CD4-positive, alpha-beta T cell (primary cell): ENCODE data around the gene TMEM54. TPM values are rescaled to one million over a fixed set of nuclear protein-coding genes. Genes with fewer than 3 reads are reported as not detected.

Experiments used
- ATAC-seq: fragments of 200-7000 bp; cut with Tn5 transposase; one replicate; pipeline ENCODE4 v1.10.0; 2022; ENCODE audit warnings: mild to moderate bottlenecking; ENCODE audit not compliant: poor library complexity
- CTCF ChIA-PET: fragments of 350-600 bp; sonication (Branson Sonifier 250); formaldehyde crosslinking; loops from one replicate; lab custom pipeline; 2021; ENCODE audit warnings: antibody characterized with exemption, inconsistent platforms; lab: Charles Lee
- POLR2A ChIA-PET: fragments of 350-600 bp; sonication (Branson Sonifier 250); formaldehyde crosslinking; loops from one replicate; lab custom pipeline; 2021; ENCODE audit warnings: antibody characterized with exemption, inconsistent platforms; lab: Charles Lee
- DNase-seq, 14 experiments: peaks; one replicate each; pipeline ENCODE4 v3.0.0-alpha.2; 2013 to 2020; ENCODE audit warnings: mixed read lengths in 2 of 14
- H3K27ac ChIP-seq, 2 donors: one replicate each; pipeline versions ENCODE4 v1.5.1 to v1.7.0; 2013; ENCODE audit warnings: low read length in 2 of 2, low read depth in 1 of 2, mild to moderate bottlenecking in 1 of 2
- H3K27me3 ChIP-seq, 2 experiments: 1 replicate in 1 of 2; 2 replicates in 1 of 2; pipeline versions ENCODE4 v1.6.1 to v1.7.0; 2013; ENCODE audit warnings: low read length in 2 of 2, control low read depth in 1 of 2, mild to moderate bottlenecking in 1 of 2, moderate library complexity in 1 of 2; ENCODE audit not compliant: insufficient read depth in 2 of 2, control insufficient read depth in 1 of 2
- H3K36me3 ChIP-seq: one replicate; pipeline ENCODE4 v1.6.1; 2013; ENCODE audit warnings: low read length, control low read depth; ENCODE audit not compliant: insufficient read depth
- H3K4me1 ChIP-seq: one replicate; pipeline ENCODE4 v1.6.1; 2013; ENCODE audit warnings: low read length, control low read depth; ENCODE audit not compliant: insufficient read depth
- H3K4me3 ChIP-seq: one replicate; pipeline ENCODE4 v1.5.1; 2013; ENCODE audit warnings: mild to moderate bottlenecking, low read length, moderate library complexity
- H3K9me3 ChIP-seq, 2 experiments: 1 replicate in 1 of 2; 2 replicates in 1 of 2; pipeline versions ENCODE4 v1.6.1 to v1.7.0; 2013; ENCODE audit warnings: low read length in 2 of 2, mild to moderate bottlenecking in 2 of 2, control low read depth in 1 of 2, moderate library complexity in 1 of 2; ENCODE audit not compliant: control insufficient read depth in 1 of 2, insufficient read depth in 1 of 2
- H3K27ac Mint-ChIP-seq: one replicate; pipeline ENCODE4 v1.8.0; 2020; ENCODE audit warnings: mixed read lengths
- H3K27me3 Mint-ChIP-seq: one replicate; pipeline ENCODE4 v1.8.0; 2021; ENCODE audit warnings: mixed read lengths
- H3K36me3 Mint-ChIP-seq: one replicate; pipeline ENCODE4 v1.8.0; 2021; ENCODE audit warnings: low read depth, mixed read lengths
- H3K4me1 Mint-ChIP-seq: one replicate; pipeline ENCODE4 v1.8.0; 2021; ENCODE audit warnings: low read depth, mixed read lengths
- H3K4me3 Mint-ChIP-seq: one replicate; pipeline ENCODE4 v1.8.0; 2020; ENCODE audit warnings: mild to moderate bottlenecking, mixed read lengths
- H3K9me3 Mint-ChIP-seq: one replicate; pipeline ENCODE4 v1.8.0; 2020; ENCODE audit warnings: mixed read lengths
- intact Hi-C, 2 experiments: fragments of 100-400 bp; cut with DNase I in 1 of 2; cut with micrococcal nuclease in 1 of 2; formaldehyde crosslinking; loops; one replicate each; pipeline versions ENCODE4 v1.15.1 to v1.9.0; 2023 to 2025; cut with DNase I, micrococcal nuclease
- total RNA-seq, 174 experiments: library from RNA in 2 of 174; stranded (reverse) in 2 of 174; gene quantifications; one replicate each; pipeline ENCODE4 v1.2.3 and lab custom pipeline; 2021 to 2026
- TF ChIP-seq, protein P1 (sequence below): fragments of 200-600 bp; IDR thresholded peaks from one replicate; pipeline ENCODE4 v1.8.0; 2022; ENCODE audit warnings: antibody characterized with exemption, mild to moderate bottlenecking

TMEM54 gene
- total RNA-seq, 2 experiments from 2014 or later, result not detected

DNA sequence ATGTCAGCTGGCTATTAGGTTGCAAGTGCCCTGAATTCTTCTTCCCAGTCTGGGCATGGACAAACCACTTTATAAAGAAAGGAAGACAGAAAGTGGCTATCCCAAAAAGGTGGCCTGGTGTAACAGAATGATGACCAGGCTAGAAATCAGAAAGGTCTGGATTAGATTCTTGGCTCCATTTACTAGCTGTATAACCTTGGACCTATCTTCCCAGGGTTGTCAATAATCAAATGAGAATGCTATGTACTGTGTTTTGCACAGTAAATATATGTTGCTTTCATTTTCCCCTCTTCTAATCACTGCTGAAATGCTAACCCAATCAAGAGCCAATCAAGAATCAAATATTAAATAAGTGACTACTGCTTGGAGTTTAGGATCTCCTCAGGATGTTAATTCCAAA is 43.0 kb upstream of the TMEM54 start:
- DNase-seq (no peak), ATAC-seq (no peak)
- intact Hi-C loops, result no loop called here
- Histone ChIP-seq H3K4me3 (no peak overlapping the region), H3K27ac (no peak overlapping the region), H3K36me3 (peaks cover 76% of the 10 kb centered on the region), H3K4me1 (peaks cover 4% of the 10 kb centered on the region), H3K27me3 (no peaks in the 10 kb centered on the region), H3K9me3 (no peaks in the 10 kb centered on the region)
- Mint-ChIP-seq H3K27ac (no peak overlapping the region), H3K9me3 (no peaks in the 10 kb centered on the region), H3K4me1 (peaks cover 15% of the 10 kb centered on the region), H3K4me3 (no peak overlapping the region), H3K27me3 (no peaks in the 10 kb centered on the region), H3K36me3 (peaks cover 95% of the 10 kb centered on the region)
- TF ChIP-seq, protein P1, sequence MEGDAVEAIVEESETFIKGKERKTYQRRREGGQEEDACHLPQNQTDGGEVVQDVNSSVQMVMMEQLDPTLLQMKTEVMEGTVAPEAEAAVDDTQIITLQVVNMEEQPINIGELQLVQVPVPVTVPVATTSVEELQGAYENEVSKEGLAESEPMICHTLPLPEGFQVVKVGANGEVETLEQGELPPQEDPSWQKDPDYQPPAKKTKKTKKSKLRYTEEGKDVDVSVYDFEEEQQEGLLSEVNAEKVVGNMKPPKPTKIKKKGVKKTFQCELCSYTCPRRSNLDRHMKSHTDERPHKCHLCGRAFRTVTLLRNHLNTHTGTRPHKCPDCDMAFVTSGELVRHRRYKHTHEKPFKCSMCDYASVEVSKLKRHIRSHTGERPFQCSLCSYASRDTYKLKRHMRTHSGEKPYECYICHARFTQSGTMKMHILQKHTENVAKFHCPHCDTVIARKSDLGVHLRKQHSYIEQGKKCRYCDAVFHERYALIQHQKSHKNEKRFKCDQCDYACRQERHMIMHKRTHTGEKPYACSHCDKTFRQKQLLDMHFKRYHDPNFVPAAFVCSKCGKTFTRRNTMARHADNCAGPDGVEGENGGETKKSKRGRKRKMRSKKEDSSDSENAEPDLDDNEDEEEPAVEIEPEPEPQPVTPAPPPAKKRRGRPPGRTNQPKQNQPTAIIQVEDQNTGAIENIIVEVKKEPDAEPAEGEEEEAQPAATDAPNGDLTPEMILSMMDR, result no peak
- ChIA-PET CTCF (no interaction called here), POLR2A (no interaction called here)

GRCh38 chr1:32939655-32940371 is 38.6 kb upstream of the TMEM54 start:
- ChIA-PET POLR2A (interaction anchor here (1.0 kb wide), 1 partner anchor 24 kb away, joined by 3 read pairs; no protein-coding TSS in a partner anchor), CTCF (no interaction called here)
- Histone ChIP-seq H3K4me3 (no peak overlapping the region), H3K4me1 (peaks cover 4% of the 10 kb centered on the region), H3K36me3 (peaks cover 82% of the 10 kb centered on the region), H3K27me3 (no peaks in the 10 kb centered on the region), H3K27ac (no peak overlapping the region), H3K9me3 (no peaks in the 10 kb centered on the region)
- Mint-ChIP-seq H3K4me3 (no peak overlapping the region), H3K27me3 (no peaks in the 10 kb centered on the region), H3K36me3 (peaks cover 92% of the 10 kb centered on the region), H3K4me1 (peaks cover 15% of the 10 kb centered on the region), H3K27ac (peak overlapping the region; percentile 26), H3K9me3 (no peaks in the 10 kb centered on the region)
- intact Hi-C loops, result no loop called here
- DNase-seq, result peak in 1 of 14 experiments; percentile 28
- TF ChIP-seq, protein P1, result no peak
- no peak for ATAC-seq

DNA sequence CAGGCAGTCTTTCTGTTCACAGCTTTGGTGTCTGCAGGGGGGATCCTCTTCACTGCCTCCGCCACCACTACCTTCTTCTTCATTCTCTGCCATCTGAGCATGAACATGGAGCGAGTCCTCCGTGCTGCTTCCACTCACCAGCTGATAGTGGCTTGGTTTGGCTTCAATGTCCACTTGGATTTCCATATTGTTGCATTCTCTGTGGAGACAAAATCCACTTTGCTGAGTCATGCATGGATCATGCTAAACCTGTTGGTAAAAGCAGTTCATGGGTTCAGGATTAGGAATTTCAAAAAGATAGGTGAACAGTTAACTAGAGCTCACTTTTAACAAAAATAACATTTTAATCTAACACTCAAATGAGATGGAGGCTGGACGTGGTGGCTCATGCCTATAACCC is 35.9 kb upstream of the TMEM54 start:
- peaks cover 66% of the 10 kb centered on the region for H3K36me3 Mint-ChIP-seq
- Histone ChIP-seq H3K9me3 (no peaks in the 10 kb centered on the region), H3K4me3 (no peak overlapping the region), H3K27ac (no peak overlapping the region), H3K4me1 (no peaks in the 10 kb centered on the region), H3K36me3 (peaks cover 66% of the 10 kb centered on the region), H3K27me3 (no peaks in the 10 kb centered on the region)
- ChIA-PET CTCF (interaction anchor here (0.6 kb wide), 1 partner anchor 139 kb away, joined by 3 read pairs; no protein-coding TSS in a partner anchor), POLR2A (interaction anchor here (0.7 to 1.0 kb wide), 2 partner anchors 28 to 232 kb away, joined by 3 to 4 read pairs; partner anchors contain the start of gene RNF19B)
- no peaks in the 10 kb centered on the region for H3K27me3 Mint-ChIP-seq
- TF ChIP-seq, protein P1, result no peak
- no peak overlapping the region for H3K4me3 Mint-ChIP-seq
- H3K9me3 Mint-ChIP-seq, result no peaks in the 10 kb centered on the region
- DNase-seq (no peak), ATAC-seq (no peak)
- intact Hi-C loops, result no loop called here
- H3K27ac Mint-ChIP-seq, result no peak overlapping the region
- no peaks in the 10 kb centered on the region for H3K4me1 Mint-ChIP-seq
